NCI-H748 (cell line): ENCODE measurements around the gene KIZ.

Experiments
- DNase-seq: peaks from one replicate; lab custom pipeline; 2025; ENCODE audit not compliant: unreplicated experiment; lab: John Stamatoyannopoulos, UW

KIZ gene

GRCh38 chr20:21174516-21175239, 48.8 kb downstream of the KIZ start:
- no peak for DNase-seq

GRCh38 chr20:21175433-21175832, 49.6 kb downstream of the KIZ start:
- DNase-seq, result no peak

- DNase-seq, result no peak
Observed at GRCh38 chr20:21177767-21178166, 51.9 kb downstream of the KIZ start.

GRCh38 chr20:21179757-21180156, 53.9 kb downstream of the KIZ start:
- no peak for DNase-seq

- DNase-seq, result no peak
Observed at GRCh38 chr20:21180248-21180647, 54.4 kb downstream of the KIZ start.

DNA sequence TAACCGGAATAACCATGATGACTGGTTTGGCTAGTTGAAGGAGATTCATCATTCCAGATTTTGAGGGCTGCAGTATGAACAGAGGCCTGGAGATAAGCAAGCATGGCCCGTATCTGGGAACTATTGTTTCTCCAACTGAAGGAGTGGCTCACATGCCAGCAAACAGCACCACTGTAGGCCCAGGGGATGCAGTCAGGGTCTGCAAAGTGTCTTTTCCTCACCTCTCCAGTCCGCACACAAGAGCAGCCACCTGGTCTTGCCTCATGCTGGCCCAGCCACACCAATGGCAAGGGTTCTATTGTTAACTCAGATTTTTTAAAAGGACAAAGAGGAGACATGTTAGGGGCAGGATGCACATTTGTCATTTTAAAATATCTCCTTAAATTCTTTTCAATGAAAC, 55.1 kb downstream of the KIZ start:
- DNase-seq, result no peak

DNA sequence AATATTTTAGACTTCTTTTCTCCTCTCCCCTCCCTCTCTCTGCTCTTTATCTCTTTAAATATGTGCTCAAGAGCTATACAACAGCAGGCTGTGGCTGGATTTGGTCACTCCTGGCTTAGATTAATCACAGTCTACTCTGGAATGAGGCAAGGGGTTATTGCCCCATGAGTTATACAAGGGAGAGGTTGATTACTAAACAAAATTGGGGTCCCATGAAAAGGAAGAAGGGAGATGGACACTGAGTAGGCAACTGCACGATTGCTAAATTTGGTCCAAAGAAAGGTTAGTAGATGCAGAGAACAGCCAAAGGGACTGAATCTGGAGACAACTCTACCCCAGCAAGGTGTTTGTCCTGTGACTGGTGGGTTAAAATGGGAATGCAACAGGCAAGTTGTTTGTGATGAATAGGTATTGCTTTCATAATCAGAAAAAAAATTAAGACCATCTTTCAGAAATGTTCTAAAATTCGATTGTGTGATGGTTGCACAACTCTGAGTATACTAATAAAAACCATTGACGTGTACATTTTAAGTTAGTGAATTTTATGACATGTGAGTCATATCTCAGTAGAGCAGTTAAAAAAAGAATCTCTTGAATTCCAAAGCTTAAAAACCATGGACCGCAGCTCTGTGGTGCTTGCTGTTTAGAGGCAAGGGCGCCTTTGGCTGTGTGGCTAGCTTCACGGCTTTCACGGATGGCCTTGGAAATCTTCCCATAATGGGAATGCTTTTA, 57.1 kb downstream of the KIZ start:
- no peak for DNase-seq

GRCh38 chr20:21183722-21184121, 57.8 kb downstream of the KIZ start:
- no peak for DNase-seq

DNA sequence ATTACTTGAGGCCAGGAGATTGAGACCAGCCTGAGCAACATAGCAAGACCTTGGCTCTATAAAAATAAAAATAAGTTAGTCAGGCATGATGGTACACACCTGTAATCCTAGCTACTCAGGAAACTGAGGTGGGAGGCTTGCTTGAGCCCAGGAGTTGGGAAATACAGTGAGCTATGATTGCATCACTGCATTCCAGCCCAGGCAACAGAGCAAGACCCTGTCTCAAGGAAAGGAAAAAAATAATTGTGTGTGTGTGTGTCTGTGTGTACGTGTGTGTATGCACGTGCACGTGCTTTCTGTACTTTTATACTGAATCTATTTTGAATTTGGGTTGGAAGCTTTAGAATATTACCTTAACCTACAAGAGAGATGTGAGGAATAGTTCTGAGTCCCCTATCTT, 58.9 kb downstream of the KIZ start:
- DNase-seq, result no peak

DNA sequence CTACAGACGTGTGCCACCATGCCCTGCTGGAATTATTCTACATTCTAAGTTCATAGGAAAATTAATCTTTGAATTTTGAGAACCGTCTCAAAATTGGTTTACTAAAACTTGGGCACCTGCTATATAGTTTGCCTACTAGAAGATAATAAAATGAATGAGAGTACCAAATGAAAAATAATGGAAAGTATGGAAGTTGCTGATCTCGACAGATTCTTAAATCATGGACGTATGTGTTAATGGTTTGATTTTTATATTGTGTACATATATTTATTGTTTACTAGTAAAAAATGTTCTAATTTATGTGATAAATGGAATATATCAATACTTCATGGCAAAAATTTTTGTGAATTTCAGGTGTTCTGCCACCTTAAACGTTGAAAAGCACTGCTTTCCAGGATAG, 60.0 kb downstream of the KIZ start:
- no peak for DNase-seq

GRCh38 chr20:21189761-21190523, 64.1 kb downstream of the KIZ start:
- DNase-seq, result peak; percentile 99

- peak; percentile 63 for DNase-seq
Observed at GRCh38 chr20:21190869-21191268, 65.0 kb downstream of the KIZ start.

DNA sequence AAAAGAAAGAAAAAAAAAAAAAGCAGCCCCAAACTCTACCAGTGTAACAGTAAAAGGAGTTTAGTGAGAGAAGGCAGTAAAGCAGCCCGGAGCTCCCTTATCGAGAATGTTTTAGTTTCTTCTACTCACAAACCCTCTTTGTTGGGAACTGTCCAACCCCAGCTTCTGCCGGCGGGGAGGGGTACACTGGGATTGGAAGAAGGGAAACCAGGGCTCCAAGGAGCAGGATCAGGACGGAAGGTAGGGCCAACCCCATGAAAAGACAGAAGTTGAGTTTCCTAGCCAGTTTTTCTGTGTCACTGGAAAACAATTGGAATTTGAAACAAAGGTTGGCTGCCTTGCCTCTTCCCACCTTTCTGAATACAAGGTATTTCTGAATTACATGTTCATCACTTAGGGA, 66.0 kb downstream of the KIZ start:
- no peak for DNase-seq

- no peak for DNase-seq
Observed at GRCh38 chr20:21202259-21202658, 76.4 kb downstream of the KIZ start.

GRCh38 chr20:21203088-21203656, 77.3 kb downstream of the KIZ start:
- DNase-seq, result no peak

GRCh38 chr20:21206584-21206983, 80.7 kb downstream of the KIZ start:
- DNase-seq, result no peak

GRCh38 chr20:21208999-21209398, 83.1 kb downstream of the KIZ start:
- peak; percentile 61 for DNase-seq

- DNase-seq, result no peak
Observed at GRCh38 chr20:21209668-21210067, 83.8 kb downstream of the KIZ start.

- no peak for DNase-seq
Observed at GRCh38 chr20:21213691-21214090, 87.8 kb downstream of the KIZ start.

GRCh38 chr20:21214431-21214830, 88.5 kb downstream of the KIZ start:
- peak; percentile 27 for DNase-seq

- DNase-seq, result no peak
Observed at GRCh38 chr20:21219686-21220085, 93.8 kb downstream of the KIZ start.

DNA sequence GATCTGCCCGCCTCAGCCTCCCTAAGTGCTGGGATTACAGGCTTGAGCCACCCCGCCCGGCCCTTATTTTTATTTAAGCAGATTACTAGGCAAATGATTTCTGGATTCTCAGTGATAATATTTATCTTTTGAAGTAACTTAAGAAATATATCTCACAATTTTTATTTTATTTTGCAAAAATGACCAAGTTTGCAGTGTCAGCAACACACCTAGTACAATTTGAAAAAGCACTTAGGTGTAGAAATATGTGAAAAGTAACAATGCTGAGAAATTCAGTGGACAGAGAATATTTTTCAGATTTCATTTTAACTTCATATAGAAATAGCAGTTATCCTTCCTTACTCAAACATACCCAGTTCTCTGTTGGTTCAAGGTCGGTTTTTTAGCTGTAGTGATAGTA, 98.3 kb downstream of the KIZ start:
- DNase-seq, result no peak
